Epithelial cell of proximal tubule (primary cell): ENCODE results near the gene C22orf39. TPM values are rescaled to one million over a fixed set of nuclear protein-coding genes. Genes with fewer than 3 reads are reported as not detected.

Experiments
- DNase-seq: peaks from one replicate; pipeline ENCODE4 v3.0.0-alpha.2; 2011; ENCODE audit warnings: low read depth
- H3K4me3 ChIP-seq: 2 replicates; pipeline ENCODE4 v1.5.1; 2011; ENCODE audit warnings: low read depth, mild to moderate bottlenecking, low read length
- total RNA-seq: library from RNA; depleted of rRNA; stranded (reverse); fragments of >200 nt; gene quantifications from 2 replicates; pipeline ENCODE4 v1.2.3, GENCODE V29; 2015
- TF ChIP-seq, protein P1 (sequence below): conservative IDR thresholded peaks from 2 replicates; pipeline ENCODE4 v1.5.1; 2012; ENCODE audit warnings: low read depth, mild to moderate bottlenecking, low read length

Gene C22orf39
- total RNA-seq, 1 donor from 2014 or later = 40.3 TPM

DNA sequence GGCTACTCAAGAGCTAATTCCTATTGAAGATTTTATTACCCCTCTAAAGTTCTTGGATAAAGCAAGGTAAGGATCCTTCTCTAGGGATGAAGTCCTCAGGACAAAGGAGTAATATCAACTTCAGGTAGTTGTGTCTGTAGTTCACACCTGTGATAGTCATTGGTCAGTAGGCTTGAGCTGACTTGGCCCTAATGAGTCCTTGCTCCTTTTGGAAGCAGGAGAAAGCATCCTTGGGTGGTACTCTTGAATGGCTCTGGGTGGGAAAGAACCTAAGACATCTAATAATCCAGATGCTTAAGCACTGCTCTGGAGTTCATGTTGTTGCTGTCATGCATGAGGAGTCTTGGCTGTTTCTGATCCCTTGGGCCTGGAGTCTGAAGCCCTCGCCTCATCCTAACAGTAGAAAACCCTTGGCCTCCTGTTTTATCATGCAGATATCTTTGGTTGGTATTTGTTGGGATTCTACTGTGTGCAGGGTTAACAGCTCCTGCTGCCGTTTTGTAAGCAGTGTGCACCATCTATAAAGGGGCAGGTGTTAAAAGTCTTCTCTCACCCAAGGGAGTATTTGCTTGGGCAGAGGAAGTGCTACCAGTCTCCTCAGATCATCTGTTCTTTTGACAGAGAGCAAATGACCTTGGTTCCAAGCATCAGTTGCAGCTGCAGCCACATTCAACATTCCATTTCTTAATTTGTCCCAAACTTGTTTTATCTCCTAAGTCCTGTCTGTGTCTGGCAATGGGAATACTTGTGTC, 12.5 kb downstream of the C22orf39 start:
- TF ChIP-seq, protein P1, sequence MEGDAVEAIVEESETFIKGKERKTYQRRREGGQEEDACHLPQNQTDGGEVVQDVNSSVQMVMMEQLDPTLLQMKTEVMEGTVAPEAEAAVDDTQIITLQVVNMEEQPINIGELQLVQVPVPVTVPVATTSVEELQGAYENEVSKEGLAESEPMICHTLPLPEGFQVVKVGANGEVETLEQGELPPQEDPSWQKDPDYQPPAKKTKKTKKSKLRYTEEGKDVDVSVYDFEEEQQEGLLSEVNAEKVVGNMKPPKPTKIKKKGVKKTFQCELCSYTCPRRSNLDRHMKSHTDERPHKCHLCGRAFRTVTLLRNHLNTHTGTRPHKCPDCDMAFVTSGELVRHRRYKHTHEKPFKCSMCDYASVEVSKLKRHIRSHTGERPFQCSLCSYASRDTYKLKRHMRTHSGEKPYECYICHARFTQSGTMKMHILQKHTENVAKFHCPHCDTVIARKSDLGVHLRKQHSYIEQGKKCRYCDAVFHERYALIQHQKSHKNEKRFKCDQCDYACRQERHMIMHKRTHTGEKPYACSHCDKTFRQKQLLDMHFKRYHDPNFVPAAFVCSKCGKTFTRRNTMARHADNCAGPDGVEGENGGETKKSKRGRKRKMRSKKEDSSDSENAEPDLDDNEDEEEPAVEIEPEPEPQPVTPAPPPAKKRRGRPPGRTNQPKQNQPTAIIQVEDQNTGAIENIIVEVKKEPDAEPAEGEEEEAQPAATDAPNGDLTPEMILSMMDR = no peak
- DNase-seq = no peak
- no peak overlapping the region for H3K4me3 ChIP-seq

GRCh38 chr22:19434401-19434800, 13.1 kb downstream of the C22orf39 start:
- no peak overlapping the region for H3K4me3 ChIP-seq
- TF ChIP-seq, protein P1 = no peak
- peak; percentile 31 for DNase-seq

GRCh38 chr22:19432133-19432851, 15.2 kb downstream of the C22orf39 start, which contains the start of gene MRPL40:
TSS of gene MRPL40 (plus strand) at chr22:19432545. CDS start at chr22:19432555, 10 bp downstream.
- TF ChIP-seq, protein P1 = no peak
- DNase-seq = peak; percentile 39
- H3K4me3 ChIP-seq = peak within 1 kb of the TSS; percentile 77

- peak; percentile 39 for DNase-seq
- TF ChIP-seq, protein P1 = no peak
- peak within 1 kb of the TSS; percentile 77 for H3K4me3 ChIP-seq
Observed at GRCh38 chr22:19431649-19432132, 15.8 kb downstream of the C22orf39 start, which contains the start of gene HIRA. TSS of gene HIRA (minus strand) at chr22:19431733. CDS start at chr22:19431476, 257 bp downstream.

DNA sequence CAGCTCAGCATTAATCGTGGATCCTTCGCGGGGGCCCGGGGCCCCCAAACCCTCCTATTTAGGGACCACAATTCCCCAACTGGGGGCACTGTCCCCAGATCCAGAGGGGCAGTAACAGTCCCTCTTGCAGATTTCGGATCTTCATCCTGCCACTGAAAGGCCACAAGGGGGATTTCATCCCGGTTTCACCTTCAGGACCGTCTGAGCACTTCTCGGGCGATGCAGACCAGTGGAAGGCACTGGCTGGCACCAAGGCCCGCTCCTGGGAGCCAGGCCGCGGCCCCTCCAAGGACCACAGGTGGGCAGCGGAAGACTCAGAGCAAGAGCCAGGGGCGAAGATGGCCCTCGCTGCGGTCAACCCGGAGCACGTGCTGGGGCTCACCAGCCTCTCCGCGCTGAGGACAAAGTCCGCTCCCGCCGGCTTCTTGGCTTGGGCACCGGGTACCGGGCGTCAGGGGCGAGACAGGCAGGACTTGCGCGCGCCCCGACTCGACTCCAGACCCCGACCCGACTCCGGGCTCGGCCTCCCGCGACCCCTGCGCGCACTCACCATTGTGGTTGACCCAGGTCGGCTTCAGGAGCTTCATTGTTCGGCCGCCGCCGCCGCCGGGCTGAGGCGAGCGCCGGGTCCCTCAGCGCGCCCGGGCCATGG, 16.5 kb downstream of the C22orf39 start:
- TF ChIP-seq, protein P1 = peak; percentile 33
- H3K4me3 ChIP-seq = peak overlapping the region; percentile 77
- DNase-seq = no peak

DNA sequence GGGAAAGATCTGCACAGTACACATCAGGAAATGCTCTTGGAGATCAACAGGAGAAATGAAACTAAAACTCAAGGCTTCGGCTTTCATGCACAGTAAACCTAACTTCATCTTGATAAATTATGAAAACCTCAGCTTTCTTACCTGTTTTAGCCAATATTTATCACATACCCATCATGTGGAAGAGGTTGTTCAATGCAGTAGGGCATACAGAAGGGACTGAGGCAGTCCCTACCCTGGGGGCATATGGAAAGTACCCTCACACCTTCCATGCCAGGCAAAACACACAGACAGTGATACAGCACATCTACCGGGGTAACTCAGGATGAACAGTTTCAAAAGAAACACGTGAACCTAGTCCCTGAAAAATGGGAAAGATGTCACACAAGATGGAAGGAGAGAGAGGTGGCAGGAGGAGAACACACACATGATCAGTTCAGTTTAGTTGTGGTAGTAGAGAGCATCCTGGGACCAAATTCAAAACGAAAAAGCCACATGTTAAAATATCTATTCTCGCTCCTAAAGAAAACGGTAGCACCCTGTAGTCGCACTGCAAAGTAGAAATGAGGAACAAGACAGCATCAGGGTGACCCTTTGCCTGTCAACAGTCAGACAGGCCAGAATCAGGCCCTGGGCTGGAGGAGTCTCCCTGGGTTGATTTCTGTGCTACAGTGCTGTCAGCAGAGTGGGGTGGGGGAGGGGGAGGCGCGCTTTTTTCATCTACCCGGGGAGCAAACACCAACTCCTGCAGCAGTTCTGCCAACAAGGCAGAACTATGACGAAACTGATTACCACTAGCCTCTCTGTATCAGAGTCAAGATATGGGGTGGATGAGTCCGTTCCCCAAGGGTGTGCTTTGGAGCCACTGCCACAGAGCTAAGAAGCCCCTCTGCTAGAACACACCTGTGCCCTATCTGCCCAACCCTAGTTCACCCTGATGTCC, 17.3 kb downstream of the C22orf39 start:
- peak overlapping the region; percentile 77 for H3K4me3 ChIP-seq
- TF ChIP-seq, protein P1 = no peak
- DNase-seq = no peak
